ENCODE measurements around the gene MRPL22. TPM values are rescaled to one million over a fixed set of nuclear protein-coding genes. Genes with fewer than 3 reads are reported as not detected.
"Not testable (repeated sequence)": the region's sequence is repeated elsewhere in the genome, so short reads cannot be mapped to it uniquely, and the experiment has no call there.

Gene MRPL22
- total RNA-seq, 1 donor from 2014 or later = 10.4 TPM

DNA sequence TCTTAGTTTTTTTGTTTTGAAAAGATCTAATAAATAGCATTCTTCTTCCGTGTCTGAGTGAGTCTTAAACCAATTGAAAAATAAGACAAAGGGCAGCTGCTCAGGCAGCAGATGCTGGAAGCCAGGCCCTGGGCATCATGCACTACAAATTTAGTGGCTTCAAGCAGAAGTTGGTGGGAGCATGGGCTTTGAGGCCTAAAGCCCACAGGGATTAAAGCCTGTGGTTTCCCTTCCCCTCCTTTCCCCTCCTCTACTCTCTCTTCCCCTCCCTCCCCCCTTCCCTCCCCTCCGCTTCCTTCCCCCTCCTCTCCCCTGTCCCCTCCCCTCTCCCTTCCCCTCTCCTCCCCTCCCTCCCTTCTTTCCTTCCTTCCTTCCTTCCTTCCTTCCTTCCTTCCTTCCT is 52.6 kb downstream of the MRPL22 start:
- DNase-seq (ENCODE audit: low spot score) = no peak

DNA sequence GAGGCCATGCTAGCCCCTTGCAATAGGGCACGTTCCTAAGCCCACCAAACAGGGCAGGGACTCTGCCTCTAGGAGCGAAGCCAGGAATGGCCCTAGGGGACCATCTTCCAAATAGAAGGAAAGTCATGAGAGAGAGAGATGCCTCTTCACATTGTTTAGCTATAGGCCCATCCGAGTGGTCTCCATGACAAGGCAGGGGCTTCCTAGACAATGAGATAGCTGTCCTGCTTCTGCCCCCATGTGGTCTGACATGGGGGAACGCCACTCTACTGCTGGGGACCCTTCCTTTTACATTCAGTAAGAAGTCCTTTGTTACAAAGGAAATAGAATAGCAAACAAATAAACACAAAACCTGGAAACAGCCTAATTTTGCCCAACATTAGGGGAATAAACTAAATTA is 54.8 kb downstream of the MRPL22 start:
- no peak for DNase-seq (ENCODE audit: low spot score)

DNA sequence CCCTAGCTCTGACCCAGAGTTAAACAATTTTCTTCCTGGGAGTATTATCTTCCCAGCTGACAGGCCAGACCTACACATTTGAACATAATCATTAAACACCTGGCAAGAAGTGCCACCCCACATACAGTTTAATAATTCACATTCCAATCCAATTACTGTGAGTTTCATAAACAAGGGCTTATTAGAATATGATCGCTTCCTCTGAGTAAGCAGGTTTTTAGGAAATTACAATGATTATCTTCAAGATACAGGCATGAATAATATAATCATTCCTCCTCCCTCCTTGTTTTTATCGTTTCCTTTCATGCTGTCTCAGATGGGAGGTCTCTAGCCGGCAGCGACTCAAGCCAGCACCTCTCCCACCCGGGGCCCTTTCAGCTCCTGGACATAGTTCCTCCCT is 56.9 kb downstream of the MRPL22 start:
- DNase-seq (ENCODE audit: low spot score) = no peak

DNA sequence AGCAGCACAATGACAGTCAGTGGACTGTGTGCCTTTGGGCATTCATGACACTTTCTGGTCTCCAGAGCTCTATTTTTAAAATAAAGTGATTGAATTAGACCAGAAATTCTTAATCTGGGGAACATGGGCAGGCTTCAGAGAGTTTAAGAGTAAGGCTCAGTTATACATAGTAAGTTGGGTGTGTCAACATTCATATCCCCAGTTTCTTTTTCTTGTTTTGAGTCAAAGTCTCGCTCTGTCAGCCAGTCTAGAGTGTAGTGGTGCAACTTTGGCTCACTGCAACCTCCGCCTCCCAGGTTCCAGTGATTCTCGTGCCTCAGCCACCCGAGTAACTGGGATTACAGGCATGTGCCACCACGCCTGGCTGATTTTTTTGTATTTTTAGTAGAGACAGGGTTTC is 59.0 kb downstream of the MRPL22 start:
- DNase-seq (ENCODE audit: low spot score) = no peak

DNA sequence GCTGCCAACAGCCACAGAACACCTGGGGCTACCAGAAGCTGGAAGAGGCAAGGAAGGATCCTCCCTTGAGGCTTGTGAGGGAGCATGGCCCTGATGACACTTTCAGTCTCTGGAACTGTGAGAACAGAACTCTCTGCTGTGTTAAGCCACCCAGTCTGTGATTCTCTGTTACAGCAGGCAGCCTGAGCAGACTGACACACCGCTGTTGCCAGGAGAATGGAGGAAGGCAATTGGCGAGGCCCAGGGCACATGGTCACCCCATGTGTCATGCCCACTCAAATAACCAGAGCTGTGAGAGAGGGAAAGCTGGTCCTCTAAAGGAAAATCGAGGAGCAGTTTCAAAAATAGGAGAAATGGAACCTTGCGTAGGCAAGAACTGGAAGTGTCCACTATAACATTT is 60.6 kb downstream of the MRPL22 start:
- no peak for DNase-seq (ENCODE audit: low spot score)

DNA sequence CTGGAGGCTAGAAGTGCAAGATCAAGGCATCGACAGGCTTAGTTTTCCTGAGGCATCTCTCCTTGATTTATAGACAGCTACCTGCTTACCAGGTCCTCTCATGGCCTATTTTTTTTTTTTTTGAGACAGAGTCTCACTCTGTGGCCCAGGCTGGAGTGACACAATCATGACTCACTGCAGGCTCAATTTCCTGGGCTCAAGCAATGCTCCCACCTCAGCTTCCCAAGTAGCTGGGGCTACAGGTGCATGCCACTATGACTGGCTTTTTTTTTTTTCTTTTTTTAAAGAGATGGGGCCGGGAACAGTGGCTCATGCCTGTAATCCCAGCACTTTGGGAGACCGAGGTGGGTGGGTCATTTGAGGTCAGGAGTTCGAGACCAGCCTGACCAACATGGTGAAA is 61.8 kb downstream of the MRPL22 start:
- DNase-seq (ENCODE audit: low spot score) = not testable (repeated sequence)

DNA sequence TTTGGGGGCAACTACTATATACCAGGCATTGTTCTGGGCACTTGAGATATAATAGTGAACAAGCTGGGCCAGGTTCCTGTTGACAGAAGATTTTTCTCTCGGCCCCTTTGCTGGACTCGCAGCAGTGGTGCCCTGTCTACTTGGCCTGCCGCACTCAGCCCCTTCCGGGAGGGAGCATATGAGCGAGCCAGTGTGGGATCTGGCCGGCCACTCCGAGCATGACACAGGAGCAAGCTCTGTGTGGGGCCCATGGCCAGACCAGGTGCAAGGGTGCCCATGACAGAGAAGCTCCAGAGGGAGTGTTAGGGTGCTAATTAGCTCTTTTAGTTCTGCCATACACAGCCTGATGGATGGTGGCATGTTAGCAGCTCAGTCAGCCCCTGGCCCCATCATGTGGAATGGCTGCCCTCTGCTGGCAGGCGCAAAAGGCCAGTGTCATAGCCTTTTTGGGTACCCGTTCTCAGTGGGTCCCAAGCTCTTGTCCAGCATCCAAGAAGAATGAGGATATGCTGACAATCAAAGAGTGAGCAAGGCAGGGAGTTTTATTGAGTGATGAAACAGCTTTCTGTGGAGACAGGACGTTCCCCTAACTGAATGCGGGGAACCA is 63.4 kb downstream of the MRPL22 start:
- DNase-seq (ENCODE audit: low spot score) = no peak

DNA sequence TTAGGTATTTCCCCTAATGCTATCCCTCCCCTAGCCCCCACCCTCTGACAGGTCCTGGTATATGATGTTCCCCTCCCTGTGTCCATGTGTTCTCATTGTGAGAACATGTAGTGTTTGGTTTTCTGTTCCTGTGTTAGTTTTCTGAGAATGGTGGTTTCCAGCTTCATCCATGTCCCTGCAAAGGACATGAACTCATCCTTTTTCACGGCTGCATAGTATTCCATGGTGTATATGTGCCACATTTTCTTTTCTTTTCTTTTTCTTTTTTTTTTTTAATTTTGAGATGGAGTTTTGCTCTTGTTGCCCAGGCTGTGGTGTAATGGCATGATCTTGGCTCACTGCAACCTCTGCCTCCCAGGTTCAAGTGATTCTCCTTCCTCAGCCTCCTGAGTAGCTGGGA is 65.4 kb downstream of the MRPL22 start:
- DNase-seq (ENCODE audit: low spot score) = not testable (repeated sequence)

DNA sequence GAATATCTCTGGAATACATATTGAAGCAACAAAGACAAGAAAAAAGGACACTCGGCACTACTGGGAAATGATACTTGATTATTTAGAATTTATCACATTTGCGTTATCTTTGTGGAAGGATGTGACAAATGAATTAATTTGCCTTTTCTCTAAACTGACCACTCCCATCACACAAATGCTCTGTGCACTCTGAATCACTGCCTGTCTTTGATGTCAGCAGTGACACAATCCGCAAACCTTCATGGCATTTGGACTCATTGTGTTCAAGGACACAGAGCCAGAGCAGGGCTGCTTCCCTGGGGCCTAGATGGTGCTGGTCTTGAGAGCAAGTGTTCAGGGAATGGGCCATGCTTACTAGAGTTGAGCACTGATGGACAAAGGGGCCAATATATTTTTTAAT is 67.8 kb downstream of the MRPL22 start:
- DNase-seq (ENCODE audit: low spot score) = no peak

DNA sequence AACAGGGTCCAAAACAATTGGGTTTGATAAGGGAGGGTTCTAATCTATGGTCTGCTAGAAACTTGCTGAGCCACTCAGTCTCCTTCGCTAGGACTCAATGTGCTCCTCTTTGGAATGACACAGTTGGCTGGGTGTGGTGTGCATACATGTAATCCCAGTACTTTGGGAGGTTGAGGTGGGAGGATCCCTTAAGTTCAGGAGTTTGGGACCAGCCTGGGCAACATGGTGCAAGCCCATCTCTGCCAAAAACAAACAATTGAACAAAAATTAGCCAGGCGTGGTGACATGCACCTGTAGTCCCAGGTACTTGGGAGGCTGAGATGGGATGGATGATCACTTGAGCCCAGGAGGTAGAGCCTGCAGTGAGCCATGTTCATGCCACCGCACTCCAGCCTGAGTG is 70.0 kb downstream of the MRPL22 start:
- no peak for DNase-seq (ENCODE audit: low spot score)

DNA sequence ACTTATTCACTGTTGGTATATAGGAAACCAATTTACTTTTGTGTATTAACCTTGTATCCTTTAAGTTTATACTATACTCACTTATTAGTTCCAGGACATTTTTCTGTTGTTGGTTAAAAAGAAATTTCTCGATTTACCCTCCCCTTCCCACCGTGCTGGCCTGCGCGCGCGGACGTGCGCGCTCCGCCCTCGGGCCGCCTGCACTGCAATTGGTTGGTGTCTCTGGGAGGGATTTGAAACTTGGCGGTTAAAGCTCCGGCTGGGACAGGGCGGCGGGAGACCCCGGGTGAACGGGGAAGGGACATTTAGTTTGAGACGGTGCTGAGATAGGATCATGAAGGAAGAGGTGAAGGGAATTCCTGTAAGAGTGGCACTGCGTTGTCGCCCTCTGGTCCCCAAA is 72.7 kb downstream of the MRPL22 start, which contains the start of gene KIF4B:
Gene KIF4B (plus strand): TSS at position 230 of the 400 bp plus-strand sequence. CDS start 105 bp downstream, at position 335.
- DNase-seq (ENCODE audit: low spot score) = no peak

DNA sequence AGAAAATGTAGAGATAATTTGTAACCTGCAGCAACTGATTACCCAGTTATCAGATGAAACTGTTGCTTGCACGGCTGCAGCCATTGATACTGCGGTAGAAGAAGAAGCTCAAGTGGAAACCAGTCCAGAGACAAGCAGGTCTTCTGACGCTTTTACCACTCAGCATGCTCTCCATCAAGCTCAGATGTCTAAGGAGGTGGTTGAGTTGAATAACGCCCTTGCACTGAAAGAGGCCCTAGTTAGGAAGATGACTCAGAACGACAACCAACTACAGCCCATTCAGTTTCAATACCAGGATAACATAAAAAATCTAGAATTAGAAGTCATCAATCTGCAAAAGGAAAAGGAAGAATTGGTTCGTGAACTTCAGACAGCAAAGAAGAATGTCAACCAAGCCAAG is 74.4 kb downstream of the MRPL22 start:
- DNase-seq (ENCODE audit: low spot score) = no peak

DNA sequence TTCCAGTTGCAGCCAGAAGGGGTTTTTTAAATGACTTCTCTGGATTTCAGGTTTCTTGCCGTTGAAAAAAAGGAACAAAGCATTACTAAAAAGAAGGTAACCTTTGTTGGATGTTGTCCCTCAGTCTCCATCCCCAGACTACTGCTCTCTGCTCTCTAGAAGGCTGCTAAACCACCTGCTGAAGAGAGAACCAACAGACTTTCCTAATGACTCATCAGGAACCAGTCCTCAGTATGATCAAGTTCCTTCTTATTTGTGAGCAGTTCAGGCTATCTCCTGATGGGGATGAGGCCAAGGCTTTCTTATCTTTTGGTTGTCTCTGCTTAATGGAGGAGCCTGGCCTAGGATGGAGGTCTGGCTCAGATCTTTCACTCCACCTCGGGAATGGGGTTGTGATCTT is 76.7 kb downstream of the MRPL22 start:
- DNase-seq (ENCODE audit: low spot score) = no peak

Other genes with a start within 250 kb of the MRPL22 start
- 24.8 TPM for gene LARP1, start 185.7 kb upstream of the MRPL22 start, total RNA-seq (ENCODE audit: insufficient read depth, low replicate concordance)
- 32.3 TPM for gene FAXDC2, start 90.5 kb upstream of the MRPL22 start, total RNA-seq (ENCODE audit: insufficient read depth, low replicate concordance)
- 66.2 TPM for gene CNOT8, start 82.4 kb upstream of the MRPL22 start, total RNA-seq (ENCODE audit: insufficient read depth, low replicate concordance)
- 7.7 TPM for gene GEMIN5, start 2.9 kb upstream of the MRPL22 start, total RNA-seq (ENCODE audit: insufficient read depth, low replicate concordance)
- gene KIF4B, start 72.7 kb downstream of the MRPL22 start, total RNA-seq (ENCODE audit: insufficient read depth, low replicate concordance) = 4.8 TPM